Epithelial cell of esophagus (primary cell): ENCODE data around the gene LAX1.

Experiments
- DNase-seq: peaks from one replicate; pipeline ENCODE4 v3.0.0; 2010; ENCODE audit warnings: low read depth
- H3K4me3 ChIP-seq: 2 replicates; pipeline ENCODE4 v1.5.1; 2011; ENCODE audit warnings: mild to moderate bottlenecking, low read length, control low read depth
- CTCF ChIP-seq: IDR thresholded peaks from 2 replicates; pipeline ENCODE4 v1.5.1; 2011; ENCODE audit warnings: low read depth, mild to moderate bottlenecking, low read length, control low read depth, inconsistent platforms; ENCODE audit not compliant: insufficient read depth; ENCODE audit errors: missing control alignments

Gene LAX1

GRCh38 chr1:203765029-203765837 is at the start of gene LAX1:
TSS of gene LAX1 (plus strand) at chr1:203765183. CDS start at chr1:203765566, 383 bp downstream.
- no peak within 1 kb of the TSS for H3K4me3 ChIP-seq
- no peak for DNase-seq
- no peak for TF ChIP-seq CTCF

GRCh38 chr1:203717120-203717519 is 47.9 kb upstream of the LAX1 start:
- H3K4me3 ChIP-seq = no peak overlapping the region
- no peak for DNase-seq
- no peak for TF ChIP-seq CTCF

- no peak for TF ChIP-seq CTCF
- H3K4me3 ChIP-seq = no peak overlapping the region
Observed at GRCh38 chr1:203720242-203720641, 44.7 kb upstream of the LAX1 start.

GRCh38 chr1:203722909-203723308 is 42.1 kb upstream of the LAX1 start:
- H3K4me3 ChIP-seq = no peak overlapping the region
- no peak for TF ChIP-seq CTCF
- DNase-seq = no peak

More at GRCh38 chr1:203720242-203720641, 44.7 kb upstream of the LAX1 start:
- DNase-seq = no peak

- no peak overlapping the region for H3K4me3 ChIP-seq
- TF ChIP-seq CTCF = no peak
- DNase-seq = no peak
Observed at GRCh38 chr1:203726417-203726867, 38.5 kb upstream of the LAX1 start.

GRCh38 chr1:203733009-203733863 is 31.7 kb upstream of the LAX1 start:
- no peak for TF ChIP-seq CTCF
- no peak overlapping the region for H3K4me3 ChIP-seq
- DNase-seq = no peak
